Cardiac muscle cell (in vitro differentiated cells and primary cell): ENCODE data around the gene TAMM41. TPM values are rescaled to one million over a fixed set of nuclear protein-coding genes. Genes with fewer than 3 reads are reported as not detected.

ENCODE experiments used
- DNase-seq, 2 donors: peaks; one replicate each; pipeline versions ENCODE4 v3.0.0 to v3.0.0-alpha.2; 2010 to 2017; ENCODE audit warnings: low read depth in 1 of 2, low spot score in 1 of 2
- H3K27ac ChIP-seq: fragments of 200-600 bp; sonication (generic); 2 replicates; pipeline ENCODE4 v1.5.1; 2016
- H3K27me3 ChIP-seq: fragments of 200-600 bp; sonication (generic); 2 replicates; pipeline ENCODE4 v1.6.0; 2016; ENCODE audit warnings: control low read depth
- H3K36me3 ChIP-seq: fragments of 200-600 bp; sonication (generic); 2 replicates; pipeline ENCODE4 v1.5.1; 2016; ENCODE audit warnings: control low read depth
- H3K4me1 ChIP-seq: fragments of 200-600 bp; sonication (generic); 2 replicates; pipeline ENCODE4 v1.8.1; 2017; ENCODE audit warnings: low read depth, mild to moderate bottlenecking, mixed run types
- H3K4me3 ChIP-seq: fragments of 200-600 bp; sonication (generic); 2 replicates; pipeline ENCODE4 v1.5.1; 2016; ENCODE audit warnings: mild to moderate bottlenecking
- H3K9me3 ChIP-seq: fragments of 200-600 bp; sonication (generic); 2 replicates; pipeline ENCODE4 v1.5.1; 2017; ENCODE audit warnings: low read depth, mild to moderate bottlenecking, control low read depth
- polyA plus RNA-seq: library from polyadenylated mRNA; unstranded; fragments of >200 nt; fragmentation: Nextera tagmentation; extraction: Ambion mirVana; gene quantifications from 2 replicates; pipeline ENCODE4 v1.2.1, GENCODE V29; 2016
- total RNA-seq: library from RNA; depleted of rRNA; stranded (reverse); fragments of >200 nt; gene quantifications from 2 replicates; pipeline ENCODE4 v1.2.3, GENCODE V29; 2016
- TF ChIP-seq, protein P1 (sequence below): IDR thresholded peaks from 2 replicates; pipeline ENCODE4 v1.5.1; 2012; ENCODE audit warnings: low read depth, mild to moderate bottlenecking, low read length

TAMM41 gene
- total and polyA plus RNA-seq, 2 experiments from 2014 or later: 17.4 to 31.4 TPM

DNA sequence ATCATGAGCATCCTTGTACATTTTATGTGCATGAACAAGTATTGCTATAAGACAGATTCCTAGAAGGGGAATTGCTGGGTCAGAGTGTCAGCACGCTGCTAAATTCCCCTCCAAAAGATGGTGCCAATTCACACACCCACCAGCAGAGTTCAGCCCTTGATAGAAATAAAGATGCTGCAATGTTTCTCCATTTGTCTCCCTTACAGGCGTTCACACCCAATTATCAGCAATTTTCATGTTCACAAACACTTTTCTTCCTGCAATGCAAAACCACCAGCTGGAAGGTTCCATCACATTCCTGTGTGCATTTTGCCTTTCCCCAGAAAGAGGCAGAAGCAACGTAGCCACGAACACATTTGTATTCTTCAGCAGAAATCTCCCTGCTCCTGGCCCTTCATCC lies 3.3 kb upstream of the TAMM41 start:
- no peak for DNase-seq
- no peaks in the 10 kb centered on the region for H3K27me3 ChIP-seq
- no peak overlapping the region for H3K27ac ChIP-seq
- TF ChIP-seq, protein P1, sequence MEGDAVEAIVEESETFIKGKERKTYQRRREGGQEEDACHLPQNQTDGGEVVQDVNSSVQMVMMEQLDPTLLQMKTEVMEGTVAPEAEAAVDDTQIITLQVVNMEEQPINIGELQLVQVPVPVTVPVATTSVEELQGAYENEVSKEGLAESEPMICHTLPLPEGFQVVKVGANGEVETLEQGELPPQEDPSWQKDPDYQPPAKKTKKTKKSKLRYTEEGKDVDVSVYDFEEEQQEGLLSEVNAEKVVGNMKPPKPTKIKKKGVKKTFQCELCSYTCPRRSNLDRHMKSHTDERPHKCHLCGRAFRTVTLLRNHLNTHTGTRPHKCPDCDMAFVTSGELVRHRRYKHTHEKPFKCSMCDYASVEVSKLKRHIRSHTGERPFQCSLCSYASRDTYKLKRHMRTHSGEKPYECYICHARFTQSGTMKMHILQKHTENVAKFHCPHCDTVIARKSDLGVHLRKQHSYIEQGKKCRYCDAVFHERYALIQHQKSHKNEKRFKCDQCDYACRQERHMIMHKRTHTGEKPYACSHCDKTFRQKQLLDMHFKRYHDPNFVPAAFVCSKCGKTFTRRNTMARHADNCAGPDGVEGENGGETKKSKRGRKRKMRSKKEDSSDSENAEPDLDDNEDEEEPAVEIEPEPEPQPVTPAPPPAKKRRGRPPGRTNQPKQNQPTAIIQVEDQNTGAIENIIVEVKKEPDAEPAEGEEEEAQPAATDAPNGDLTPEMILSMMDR: no peak
- H3K4me3 ChIP-seq: no peak overlapping the region
- no peaks in the 10 kb centered on the region for H3K9me3 ChIP-seq
- H3K36me3 ChIP-seq: no peaks in the 10 kb centered on the region
- H3K4me1 ChIP-seq: peaks cover 4% of the 10 kb centered on the region

DNA sequence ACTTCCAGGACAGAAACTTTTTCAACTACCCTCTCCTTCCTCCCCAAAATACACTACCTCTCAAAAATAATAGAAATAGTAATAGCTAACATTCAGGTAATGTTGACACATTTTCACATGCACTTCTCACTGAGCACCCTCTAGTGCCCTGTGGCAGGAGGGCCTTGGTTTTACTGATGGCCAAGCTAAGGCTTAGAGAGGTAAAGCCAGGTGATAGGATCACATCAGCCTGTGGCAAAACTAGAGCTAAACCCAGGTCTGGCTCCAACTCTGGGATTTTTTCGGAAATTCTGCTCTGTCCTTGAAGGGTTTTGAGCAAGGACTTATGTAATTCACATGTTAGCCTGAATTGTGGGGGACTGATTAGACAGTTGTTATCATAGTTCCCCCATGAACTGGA lies 922 bp upstream of the TAMM41 start:
- no peak overlapping the region for H3K4me3 ChIP-seq
- no peak for DNase-seq
- H3K4me1 ChIP-seq: peaks cover 4% of the 10 kb centered on the region
- H3K36me3 ChIP-seq: peaks cover 11% of the 10 kb centered on the region
- no peaks in the 10 kb centered on the region for H3K9me3 ChIP-seq
- H3K27me3 ChIP-seq: no peaks in the 10 kb centered on the region
- H3K27ac ChIP-seq: no peak overlapping the region
- TF ChIP-seq, protein P1: no peak

DNA sequence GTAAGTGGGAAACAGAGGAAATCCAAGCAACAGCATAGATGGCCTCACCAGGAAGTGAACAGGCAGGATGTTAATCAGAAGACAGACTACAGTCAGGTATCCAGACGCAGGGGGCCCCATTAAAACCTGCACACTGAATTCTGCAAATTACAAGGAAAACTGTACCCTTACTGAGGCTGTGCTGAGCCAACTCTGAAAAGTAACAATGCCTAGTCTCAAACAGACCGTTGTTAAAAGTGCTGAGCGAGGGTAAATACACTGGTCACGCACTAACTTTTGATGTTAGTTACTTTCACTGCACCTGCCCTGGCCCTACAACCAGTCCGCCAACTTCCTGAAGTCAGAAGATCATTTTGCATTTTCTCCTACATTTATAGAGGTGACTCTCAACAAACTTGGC lies 1.0 kb downstream of the TAMM41 start:
- Histone ChIP-seq H3K9me3 (no peaks in the 10 kb centered on the region), H3K4me3 (peak overlapping the region; percentile 77), H3K4me1 (peaks cover 4% of the 10 kb centered on the region), H3K27ac (no peak overlapping the region), H3K27me3 (no peaks in the 10 kb centered on the region), H3K36me3 (peaks cover 12% of the 10 kb centered on the region)
- TF ChIP-seq, protein P1: no peak
- no peak for DNase-seq

DNA sequence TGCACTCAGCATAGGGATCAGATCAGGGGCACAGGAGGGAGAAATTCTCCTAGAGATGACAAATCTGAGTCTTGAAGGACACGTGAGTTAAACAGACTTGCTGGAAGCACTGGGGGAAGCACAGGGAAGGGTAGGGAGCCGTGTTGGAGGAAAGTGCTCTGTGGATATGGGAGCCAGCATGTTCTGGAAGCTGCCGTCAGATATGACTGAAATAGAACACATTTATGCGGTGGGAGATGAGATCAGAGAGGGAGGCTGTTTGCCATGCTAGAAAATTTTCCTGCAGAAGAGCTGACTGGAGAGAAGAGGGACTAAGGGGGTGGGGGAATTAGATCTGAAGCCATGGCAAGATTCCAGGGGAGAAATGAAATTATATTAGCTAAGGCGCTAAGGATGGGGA lies 1.8 kb downstream of the TAMM41 start:
- TF ChIP-seq, protein P1: no peak
- H3K9me3 ChIP-seq: no peaks in the 10 kb centered on the region
- DNase-seq: no peak
- no peak overlapping the region for H3K4me3 ChIP-seq
- no peaks in the 10 kb centered on the region for H3K27me3 ChIP-seq
- H3K4me1 ChIP-seq: peaks cover 4% of the 10 kb centered on the region
- peaks cover 14% of the 10 kb centered on the region for H3K36me3 ChIP-seq
- H3K27ac ChIP-seq: no peak overlapping the region

DNA sequence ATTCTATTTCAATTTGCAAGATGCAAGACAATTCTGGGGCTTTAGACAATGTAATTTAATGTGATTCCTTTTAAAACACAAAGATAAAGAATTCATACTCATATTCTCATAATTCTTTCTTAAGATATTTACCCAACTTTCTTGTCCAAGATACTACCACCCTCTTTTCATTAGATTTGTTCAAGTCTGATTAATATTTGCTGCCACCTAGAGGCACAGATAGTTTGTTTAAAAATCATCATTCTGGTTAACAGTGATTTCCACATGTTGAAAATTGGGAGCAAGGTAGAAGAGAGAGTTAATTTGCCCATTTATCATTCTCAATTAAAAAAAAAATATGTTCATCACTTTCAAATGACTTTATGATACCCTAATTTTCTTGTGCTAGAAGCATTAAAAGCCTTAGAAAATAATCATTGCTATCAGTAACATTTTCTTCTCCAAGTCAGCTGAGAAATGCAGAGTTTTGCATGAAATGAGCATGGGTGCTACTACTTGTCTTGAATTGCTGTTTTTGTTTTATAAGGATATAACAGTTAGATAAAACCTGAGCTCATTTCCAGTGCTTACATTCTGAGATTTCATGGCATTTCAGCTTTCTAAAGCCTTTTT lies 11.6 kb downstream of the TAMM41 start:
- peaks cover 44% of the 10 kb centered on the region for H3K36me3 ChIP-seq

More for the DNA sequence above, 11.6 kb downstream of the TAMM41 start:
- H3K4me3 ChIP-seq: no peak overlapping the region
- no peaks in the 10 kb centered on the region for H3K9me3 ChIP-seq
- no peaks in the 10 kb centered on the region for H3K4me1 ChIP-seq
- TF ChIP-seq, protein P1: peak; percentile 42
- H3K27me3 ChIP-seq: no peaks in the 10 kb centered on the region
- peak in 1 of 2 donors; percentile 47 for DNase-seq
- H3K27ac ChIP-seq: no peak overlapping the region
